HEK293T (cell line): ENCODE measurements around the gene SLC44A5.

ENCODE experiments used
- CTCF ChIA-PET: fragments of 350-600 bp; formaldehyde crosslinking; extraction: SDS; loops from one replicate; lab custom pipeline; 2021; ENCODE audit warnings: antibody characterized with exemption, inconsistent platforms; lab: Yijun Ruan, JAX
- POLR2A ChIA-PET: fragments of 350-600 bp; formaldehyde crosslinking; extraction: SDS; loops from one replicate; lab custom pipeline; 2020; ENCODE audit warnings: antibody characterized with exemption, inconsistent platforms; lab: Yijun Ruan, JAX
- DNase-seq: peaks from one replicate; pipeline ENCODE4 v3.0.0; 2012; ENCODE audit warnings: mixed read lengths; ENCODE audit errors: extremely low spot score
- ARNT ChIP-seq: fragments of 450-650 bp; IDR thresholded peaks from 2 replicates; pipeline ENCODE4 v1.6.1; 2017; ENCODE audit warnings: mild to moderate bottlenecking
- BHLHE40 ChIP-seq: fragments of 450-650 bp; IDR thresholded peaks from 2 replicates; pipeline ENCODE4 v1.6.1; 2016; ENCODE audit warnings: mild to moderate bottlenecking, moderate library complexity, borderline replicate concordance
- CTBP1 ChIP-seq: fragments of 450-650 bp; IDR thresholded peaks from 2 replicates; pipeline ENCODE4 v1.6.1; 2016; ENCODE audit warnings: borderline replicate concordance
- ELF4 ChIP-seq: fragments of 450-650 bp; IDR thresholded peaks from 2 replicates; pipeline ENCODE4 v1.6.1; 2017; ENCODE audit warnings: antibody characterized with exemption
- FOXA1 ChIP-seq: fragments of 450-650 bp; IDR thresholded peaks from 2 replicates; pipeline ENCODE4 v1.6.1; 2016; ENCODE audit warnings: mild to moderate bottlenecking
- FOXK2 ChIP-seq: fragments of 450-650 bp; IDR thresholded peaks from 2 replicates; pipeline ENCODE4 v1.6.1; 2016; ENCODE audit warnings: mild to moderate bottlenecking
- FOXM1 ChIP-seq: fragments of 450-650 bp; IDR thresholded peaks from 2 replicates; pipeline ENCODE4 v1.6.1; 2017; ENCODE audit warnings: mild to moderate bottlenecking, borderline replicate concordance
- HDGF ChIP-seq: fragments of 450-650 bp; IDR thresholded peaks from 2 replicates; pipeline ENCODE4 v1.6.1; 2017; ENCODE audit warnings: antibody characterized with exemption, borderline replicate concordance
- L3MBTL2 ChIP-seq: fragments of 450-650 bp; conservative IDR thresholded peaks from 2 replicates; pipeline ENCODE4 v1.6.1; 2016; ENCODE audit warnings: mild to moderate bottlenecking
- LEF1 ChIP-seq: fragments of 450-650 bp; IDR thresholded peaks from 2 replicates; pipeline ENCODE4 v1.6.1; 2017; ENCODE audit warnings: mild to moderate bottlenecking, borderline replicate concordance
- NFRKB ChIP-seq: fragments of 450-650 bp; IDR thresholded peaks from 2 replicates; pipeline ENCODE4 v1.6.1; 2016; ENCODE audit warnings: mild to moderate bottlenecking, moderate library complexity
- SP1 ChIP-seq: fragments of 450-650 bp; IDR thresholded peaks from 2 replicates; pipeline ENCODE4 v1.6.1; 2017
- SUZ12 ChIP-seq: fragments of 450-650 bp; IDR thresholded peaks from 2 replicates; pipeline ENCODE4 v1.6.1; 2016; ENCODE audit warnings: mild to moderate bottlenecking
- TARDBP ChIP-seq: fragments of 450-650 bp; IDR thresholded peaks from 2 replicates; pipeline ENCODE4 v1.6.1; 2016
- ZNF384 ChIP-seq: fragments of 450-650 bp; IDR thresholded peaks from 2 replicates; pipeline ENCODE4 v1.6.1; 2016
- TF ChIP-seq, protein P1 (sequence below): fragments of 450-650 bp; IDR thresholded peaks from 2 replicates; pipeline ENCODE4 v1.6.1; 2016

SLC44A5 gene

DNA sequence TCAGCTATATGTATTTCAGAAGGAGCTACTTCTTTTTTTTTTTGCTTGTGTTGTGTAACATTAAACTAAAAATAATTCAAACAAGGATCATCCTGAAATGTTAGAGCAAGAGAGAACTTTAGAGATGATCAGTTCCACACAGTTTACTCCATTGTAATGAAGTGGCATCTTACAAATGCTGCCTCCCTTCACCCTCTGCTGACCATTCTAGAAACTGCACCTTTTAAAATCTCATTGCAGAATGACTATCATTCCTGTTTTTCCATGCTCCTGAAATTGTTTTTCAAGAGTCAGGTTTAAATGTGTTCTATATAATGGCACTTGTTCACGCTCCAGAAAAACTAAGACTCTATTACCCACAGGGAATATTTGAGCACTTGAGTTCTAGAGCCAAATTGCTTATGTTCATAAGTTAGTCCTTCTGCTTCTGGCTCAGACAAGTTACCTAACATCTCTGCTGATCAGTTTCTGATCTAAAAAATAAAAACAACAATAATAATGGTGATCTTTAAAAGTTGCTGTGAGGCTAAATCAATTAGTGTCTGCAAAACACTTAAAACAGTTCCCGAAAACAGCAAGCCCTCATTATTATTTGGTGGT lies 21.5 kb upstream of the SLC44A5 start:
- ChIA-PET POLR2A (no interaction called here), CTCF (interaction anchor here (0.5 to 1.7 kb wide), 13 partner anchors 8 to 546 kb away, joined by 3 to 7 read pairs (median 4); no protein-coding TSS in a partner anchor)
- DNase-seq, result peak; percentile 68
- TF ChIP-seq CTBP1 (no peak), SP1 (no peak), NFRKB (no peak), BHLHE40 (no peak), FOXA1 (no peak), TARDBP (no peak), FOXM1 (no peak), ELF4 (no peak), HDGF (no peak), ZNF384 (no peak), ARNT (no peak)
- TF ChIP-seq, protein P1, sequence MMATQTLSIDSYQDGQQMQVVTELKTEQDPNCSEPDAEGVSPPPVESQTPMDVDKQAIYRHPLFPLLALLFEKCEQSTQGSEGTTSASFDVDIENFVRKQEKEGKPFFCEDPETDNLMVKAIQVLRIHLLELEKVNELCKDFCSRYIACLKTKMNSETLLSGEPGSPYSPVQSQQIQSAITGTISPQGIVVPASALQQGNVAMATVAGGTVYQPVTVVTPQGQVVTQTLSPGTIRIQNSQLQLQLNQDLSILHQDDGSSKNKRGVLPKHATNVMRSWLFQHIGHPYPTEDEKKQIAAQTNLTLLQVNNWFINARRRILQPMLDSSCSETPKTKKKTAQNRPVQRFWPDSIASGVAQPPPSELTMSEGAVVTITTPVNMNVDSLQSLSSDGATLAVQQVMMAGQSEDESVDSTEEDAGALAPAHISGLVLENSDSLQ, result no peak

DNA sequence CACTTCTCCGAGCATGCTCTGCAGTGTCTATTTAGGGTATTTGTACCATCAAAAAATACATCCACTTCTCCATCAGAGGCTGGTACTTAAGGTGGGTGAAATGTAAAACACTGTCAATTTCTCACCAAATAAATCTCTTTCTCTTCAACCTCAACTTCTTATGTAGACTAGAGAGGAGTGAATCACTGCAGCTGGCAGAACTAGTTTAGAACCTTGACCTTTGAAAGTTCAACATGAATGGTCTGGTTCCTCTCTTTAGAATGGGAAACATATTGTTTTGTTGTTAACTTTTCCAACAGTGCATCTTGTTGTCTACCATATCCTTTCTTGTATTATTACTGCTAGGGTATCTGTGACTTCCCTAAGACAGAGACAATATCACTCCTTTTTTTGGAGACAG lies 20.1 kb upstream of the SLC44A5 start:
- TF ChIP-seq FOXK2 (no peak), FOXM1 (no peak), BHLHE40 (no peak), L3MBTL2 (no peak), ARNT (no peak), FOXA1 (no peak), NFRKB (no peak), SUZ12 (no peak), CTBP1 (no peak), TARDBP (no peak), LEF1 (no peak), SP1 (no peak), ELF4 (no peak), HDGF (no peak), ZNF384 (no peak)
- TF ChIP-seq, protein P1, result no peak
- no peak for DNase-seq
- POLR2A ChIA-PET, result interaction anchor here (1.3 kb wide), 1 partner anchor 16 kb away, joined by 3 read pairs; no protein-coding TSS in a partner anchor
- CTCF ChIA-PET, result interaction anchor here (1.0 to 1.6 kb wide), 2 partner anchors 9 to 365 kb away, joined by 3 to 5 read pairs; no protein-coding TSS in a partner anchor

DNA sequence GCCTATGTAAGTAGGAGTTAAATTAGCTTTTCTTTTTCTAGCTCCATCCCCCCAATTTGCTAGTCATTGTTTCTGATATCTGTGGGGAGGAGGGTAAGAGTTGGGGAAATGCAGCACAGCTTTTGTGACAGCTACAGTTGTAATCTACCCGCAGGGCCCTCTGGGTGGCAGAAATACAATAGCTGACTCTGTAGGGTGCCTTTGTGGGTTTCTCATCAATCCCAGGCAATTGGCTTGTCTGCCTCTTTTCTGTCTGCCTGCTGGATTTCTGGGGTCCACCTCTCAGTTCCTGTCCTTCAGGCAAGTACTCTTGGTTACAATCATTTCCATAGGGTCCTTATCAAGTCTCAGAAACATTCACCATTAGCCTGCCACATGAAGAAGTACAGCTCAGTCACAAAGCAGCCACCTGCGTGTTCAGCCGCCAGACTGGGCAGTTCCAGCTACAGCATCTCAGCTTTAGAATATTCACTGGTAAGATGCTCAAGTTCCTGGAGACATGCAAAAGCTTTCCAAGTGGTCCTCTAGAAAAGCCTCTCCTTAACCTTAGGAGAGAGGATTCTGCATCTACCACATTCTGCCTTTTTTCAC lies 19.2 kb upstream of the SLC44A5 start:
- ChIA-PET POLR2A (interaction anchor here (1.0 kb wide), 1 partner anchor 156 kb away, joined by 4 read pairs; the partner anchor contains the start of gene RABGGTB), CTCF (interaction anchor here (0.6 to 2.0 kb wide), 4 partner anchors 17 to 364 kb away, joined by 3 to 8 read pairs (median 4); no protein-coding TSS in a partner anchor)
- no peak for TF ChIP-seq HDGF
- TF ChIP-seq SUZ12, result no peak
- TF ChIP-seq NFRKB, result no peak
- TF ChIP-seq CTBP1, result no peak
- TF ChIP-seq FOXM1, result no peak
- no peak for TF ChIP-seq L3MBTL2
- no peak for TF ChIP-seq FOXA1
- no peak for TF ChIP-seq ARNT
- no peak for TF ChIP-seq SP1
- TF ChIP-seq, protein P1, result no peak
- no peak for TF ChIP-seq LEF1
- no peak for TF ChIP-seq TARDBP
- no peak for TF ChIP-seq FOXK2
- peak; percentile 25 for DNase-seq

DNA sequence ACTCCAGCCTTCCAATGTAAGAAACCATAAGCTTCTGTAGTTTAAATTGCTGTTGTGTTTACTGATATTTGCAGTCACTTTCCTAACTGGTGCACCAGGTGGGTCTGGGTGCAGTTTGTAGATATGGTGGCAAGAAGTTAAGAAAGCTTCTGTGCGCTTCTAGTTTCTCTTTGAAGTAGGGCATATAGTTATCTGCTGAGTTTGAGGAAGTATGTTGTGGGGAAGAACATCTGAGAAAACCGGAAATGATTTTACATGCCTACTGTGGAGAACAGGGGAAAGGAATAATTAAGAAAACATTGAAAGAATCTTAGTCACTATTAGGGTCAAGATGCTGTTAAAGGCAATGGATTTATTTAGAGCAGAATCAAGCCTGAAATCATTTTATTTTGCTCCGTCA lies 14.9 kb upstream of the SLC44A5 start:
- ChIA-PET POLR2A (no interaction called here), CTCF (interaction anchor here (1.1 kb wide), 1 partner anchor 12 kb away, joined by 3 read pairs; no protein-coding TSS in a partner anchor)
- no peak for TF ChIP-seq ZNF384
- no peak for TF ChIP-seq CTBP1
- no peak for TF ChIP-seq TARDBP
- no peak for TF ChIP-seq LEF1
- no peak for DNase-seq

DNA sequence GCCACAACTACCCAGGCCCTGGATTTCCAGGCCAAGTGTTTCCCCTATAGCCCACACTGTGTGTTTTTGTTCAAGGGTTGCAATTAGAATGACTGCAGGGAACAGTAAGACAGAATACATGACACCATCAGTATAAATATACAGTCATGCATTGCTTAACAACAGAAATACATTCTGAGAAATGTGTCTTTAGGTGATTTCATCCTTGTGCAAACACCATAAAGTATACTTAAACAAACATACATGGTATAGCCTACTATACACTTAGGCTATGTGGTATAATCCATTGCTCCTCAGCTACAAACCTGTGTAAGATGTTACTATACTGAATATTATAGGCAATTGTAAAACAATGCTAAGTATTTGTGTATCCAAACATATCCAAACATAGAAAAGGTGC lies 7.5 kb upstream of the SLC44A5 start:
- ChIA-PET POLR2A (no interaction called here), CTCF (interaction anchor here (0.6 kb wide), 1 partner anchor 1030 kb away, joined by 3 read pairs; no protein-coding TSS in a partner anchor)
- TF ChIP-seq CTBP1 (peak; percentile 54; the same call in 1 of the 2 replicates), ELF4 (no peak), NFRKB (no peak), SP1 (no peak), TARDBP (no peak), FOXK2 (no peak), LEF1 (no peak), HDGF (no peak), FOXM1 (0 out of 2 replicates have a peak, but pooled peaks have one; percentile 18), FOXA1 (peak; percentile 95), L3MBTL2 (no peak), ZNF384 (no peak), BHLHE40 (no peak), ARNT (peak; percentile 40; the same call in 1 of the 2 replicates), SUZ12 (no peak)
- TF ChIP-seq, protein P1, result 0 out of 2 replicates have a peak, but pooled peaks have one; percentile 13
- no peak for DNase-seq
